Activated CD4-positive, alpha-beta T cell treated with anti-CD3 and anti-CD28 coated beads, Interleukin-2, amount 10 ng/mL, durations not matched to agents 24 days and 14 days (primary cell): ENCODE data around the gene CLDN8. TPM values are rescaled to one million over a fixed set of nuclear protein-coding genes. Genes with fewer than 3 reads are reported as not detected.

Source experiments
- DNase-seq: peaks from one replicate; pipeline ENCODE4 v3.0.0; 2022
- H3K27ac Mint-ChIP-seq: one replicate; pipeline ENCODE4 v1.8.0; 2022; ENCODE audit warnings: mild to moderate bottlenecking, mixed read lengths
- H3K27me3 Mint-ChIP-seq: one replicate; pipeline ENCODE4 v1.8.0; 2022; ENCODE audit warnings: mixed read lengths
- H3K36me3 Mint-ChIP-seq: one replicate; pipeline ENCODE4 v1.8.0; 2022; ENCODE audit warnings: low read depth, mild to moderate bottlenecking, mixed read lengths
- H3K4me1 Mint-ChIP-seq: one replicate; pipeline ENCODE4 v1.8.0; 2021; ENCODE audit warnings: mixed read lengths
- H3K4me3 Mint-ChIP-seq: one replicate; pipeline ENCODE4 v1.8.0; 2022; ENCODE audit warnings: mild to moderate bottlenecking, moderate library complexity, mixed read lengths
- H3K9me3 Mint-ChIP-seq: one replicate; pipeline ENCODE4 v1.8.0; 2021; ENCODE audit warnings: mixed read lengths
- intact Hi-C: fragments of 100-400 bp; cut with micrococcal nuclease; formaldehyde crosslinking; loops from one replicate; pipeline ENCODE4 v1.15.1; 2023
- total RNA-seq: library from RNA; stranded (reverse); gene quantifications from 2 replicates; pipeline ENCODE4 v1.2.3, GENCODE V29; 2022

CLDN8 gene
- total RNA-seq, 1 donor from 2014 or later: not detected

GRCh38 chr21:30232011-30232410 lies 16.1 kb upstream of the CLDN8 start:
- intact Hi-C loops: no loop called here
- Mint-ChIP-seq H3K36me3 (no peaks in the 10 kb centered on the region), H3K9me3 (no peaks in the 10 kb centered on the region), H3K4me3 (no peak overlapping the region), H3K4me1 (no peaks in the 10 kb centered on the region), H3K27ac (no peak overlapping the region), H3K27me3 (no peaks in the 10 kb centered on the region)
- DNase-seq: no peak

- DNase-seq: no peak
- Mint-ChIP-seq H3K27ac (no peak overlapping the region), H3K4me1 (no peaks in the 10 kb centered on the region), H3K9me3 (no peaks in the 10 kb centered on the region), H3K36me3 (no peaks in the 10 kb centered on the region), H3K27me3 (no peaks in the 10 kb centered on the region), H3K4me3 (no peak overlapping the region)
- intact Hi-C loops: no loop called here
These were observed 11.9 kb upstream of the CLDN8 start for GRCh38 chr21:30227633-30228404.

- no peak overlapping the region for H3K4me3 Mint-ChIP-seq
- DNase-seq: no peak
- H3K27ac Mint-ChIP-seq: no peak overlapping the region
- no peaks in the 10 kb centered on the region for H3K36me3 Mint-ChIP-seq
- H3K9me3 Mint-ChIP-seq: no peaks in the 10 kb centered on the region
- no peaks in the 10 kb centered on the region for H3K4me1 Mint-ChIP-seq
- no peaks in the 10 kb centered on the region for H3K27me3 Mint-ChIP-seq
- intact Hi-C loops: no loop called here
These were observed 11.2 kb upstream of the CLDN8 start for GRCh38 chr21:30227128-30227527.

GRCh38 chr21:30223596-30223995 lies 7.7 kb upstream of the CLDN8 start:
- no peak for DNase-seq
- Mint-ChIP-seq H3K4me3 (no peak overlapping the region), H3K9me3 (no peaks in the 10 kb centered on the region), H3K36me3 (no peaks in the 10 kb centered on the region), H3K4me1 (no peaks in the 10 kb centered on the region), H3K27me3 (no peaks in the 10 kb centered on the region), H3K27ac (no peak overlapping the region)
- intact Hi-C loops: no loop called here

GRCh38 chr21:30222724-30223123 lies 6.8 kb upstream of the CLDN8 start:
- Mint-ChIP-seq H3K4me3 (no peak overlapping the region), H3K9me3 (no peaks in the 10 kb centered on the region), H3K4me1 (no peaks in the 10 kb centered on the region), H3K27ac (no peak overlapping the region), H3K27me3 (no peaks in the 10 kb centered on the region), H3K36me3 (no peaks in the 10 kb centered on the region)
- DNase-seq: no peak
- intact Hi-C loops: no loop called here

- DNase-seq: no peak
- Mint-ChIP-seq H3K27ac (no peak overlapping the region), H3K27me3 (no peaks in the 10 kb centered on the region), H3K36me3 (no peaks in the 10 kb centered on the region), H3K9me3 (no peaks in the 10 kb centered on the region), H3K4me1 (no peaks in the 10 kb centered on the region), H3K4me3 (no peak overlapping the region)
- intact Hi-C loops: no loop called here
These were observed 4.8 kb downstream of the CLDN8 start for GRCh38 chr21:30211071-30211470.

GRCh38 chr21:30209601-30210000 lies 6.3 kb downstream of the CLDN8 start:
- no peak overlapping the region for H3K27ac Mint-ChIP-seq
- H3K4me3 Mint-ChIP-seq: no peak overlapping the region
- no peaks in the 10 kb centered on the region for H3K27me3 Mint-ChIP-seq
- H3K36me3 Mint-ChIP-seq: no peaks in the 10 kb centered on the region
- H3K9me3 Mint-ChIP-seq: no peaks in the 10 kb centered on the region
- no peaks in the 10 kb centered on the region for H3K4me1 Mint-ChIP-seq
- intact Hi-C loops: no loop called here
- DNase-seq: no peak

GRCh38 chr21:30207252-30207579 lies 8.7 kb downstream of the CLDN8 start:
- intact Hi-C loops: no loop called here
- H3K4me1 Mint-ChIP-seq: no peaks in the 10 kb centered on the region
- no peak overlapping the region for H3K4me3 Mint-ChIP-seq
- no peak overlapping the region for H3K27ac Mint-ChIP-seq
- H3K36me3 Mint-ChIP-seq: no peaks in the 10 kb centered on the region
- no peak for DNase-seq
- H3K27me3 Mint-ChIP-seq: no peaks in the 10 kb centered on the region
- H3K9me3 Mint-ChIP-seq: no peaks in the 10 kb centered on the region

- intact Hi-C loops: no loop called here
- no peak overlapping the region for H3K27ac Mint-ChIP-seq
- H3K27me3 Mint-ChIP-seq: no peaks in the 10 kb centered on the region
- no peaks in the 10 kb centered on the region for H3K36me3 Mint-ChIP-seq
- H3K4me1 Mint-ChIP-seq: no peaks in the 10 kb centered on the region
- no peaks in the 10 kb centered on the region for H3K9me3 Mint-ChIP-seq
- DNase-seq: no peak
- H3K4me3 Mint-ChIP-seq: no peak overlapping the region
These were observed 9.2 kb downstream of the CLDN8 start for GRCh38 chr21:30206551-30207251.

GRCh38 chr21:30200000-30200399 lies 15.9 kb downstream of the CLDN8 start:
- no peaks in the 10 kb centered on the region for H3K4me1 Mint-ChIP-seq
- no peaks in the 10 kb centered on the region for H3K9me3 Mint-ChIP-seq
- no peak for DNase-seq
- intact Hi-C loops: no loop called here
- no peaks in the 10 kb centered on the region for H3K27me3 Mint-ChIP-seq
- no peak overlapping the region for H3K27ac Mint-ChIP-seq
- no peaks in the 10 kb centered on the region for H3K36me3 Mint-ChIP-seq
- no peak overlapping the region for H3K4me3 Mint-ChIP-seq

GRCh38 chr21:30194701-30195299 lies 21.1 kb downstream of the CLDN8 start:
- no peaks in the 10 kb centered on the region for H3K27me3 Mint-ChIP-seq
- no peak overlapping the region for H3K4me3 Mint-ChIP-seq
- intact Hi-C loops: loop anchor here (5.0 kb wide), 1 partner anchor 152 kb away; no protein-coding TSS in a partner anchor
- H3K4me1 Mint-ChIP-seq: no peaks in the 10 kb centered on the region
- no peaks in the 10 kb centered on the region for H3K9me3 Mint-ChIP-seq
- H3K27ac Mint-ChIP-seq: no peak overlapping the region
- DNase-seq: peak; percentile 60
- no peaks in the 10 kb centered on the region for H3K36me3 Mint-ChIP-seq

- Mint-ChIP-seq H3K27ac (no peak overlapping the region), H3K9me3 (no peaks in the 10 kb centered on the region), H3K27me3 (no peaks in the 10 kb centered on the region), H3K36me3 (no peaks in the 10 kb centered on the region), H3K4me3 (no peak overlapping the region), H3K4me1 (no peaks in the 10 kb centered on the region)
- DNase-seq: no peak
- intact Hi-C loops: loop anchor here (5.0 kb wide), 1 partner anchor 151 kb away; no protein-coding TSS in a partner anchor
These were observed 22.7 kb downstream of the CLDN8 start for GRCh38 chr21:30193201-30193600.

- Mint-ChIP-seq H3K9me3 (no peaks in the 10 kb centered on the region), H3K4me1 (no peaks in the 10 kb centered on the region), H3K27ac (no peak overlapping the region), H3K27me3 (no peaks in the 10 kb centered on the region), H3K36me3 (no peaks in the 10 kb centered on the region), H3K4me3 (no peak overlapping the region)
- intact Hi-C loops: loop anchor here (5.0 kb wide), 1 partner anchor 148 kb away; no protein-coding TSS in a partner anchor
- no peak for DNase-seq
These were observed 25.3 kb downstream of the CLDN8 start for GRCh38 chr21:30190554-30190953.

- intact Hi-C loops: loop anchor here (5.0 kb wide), 1 partner anchor 147 kb away; no protein-coding TSS in a partner anchor
- no peak overlapping the region for H3K4me3 Mint-ChIP-seq
- H3K27ac Mint-ChIP-seq: no peak overlapping the region
- H3K9me3 Mint-ChIP-seq: no peaks in the 10 kb centered on the region
- H3K27me3 Mint-ChIP-seq: no peaks in the 10 kb centered on the region
- no peaks in the 10 kb centered on the region for H3K4me1 Mint-ChIP-seq
- H3K36me3 Mint-ChIP-seq: no peaks in the 10 kb centered on the region
- DNase-seq: no peak
These were observed 26.1 kb downstream of the CLDN8 start for GRCh38 chr21:30189773-30190172.
